ENCODE measurements around the gene C12orf56. TPM values are rescaled to one million over a fixed set of nuclear protein-coding genes. Genes with fewer than 3 reads are reported as not detected.
A peak's percentile ranks its signal among the peaks of the same experiment; 100 is the strongest.

C12orf56 gene
- total RNA-seq (not detected), polyA plus RNA-seq (ENCODE audit: insufficient read length in 6 of 6) (under 1 TPM in 5 of 6 donors, not detected in 1; 0.08 to 0.31 (median 0.20) TPM)
- long read RNA-seq, donor 1, result 0 reads
- long read RNA-seq, donor 2, partial matches to known transcripts, result 28 of 37 reads
- long read RNA-seq, donor 2, other reads (novel, unspliced or antisense), result 9 of 37 reads
- long read RNA-seq, donor 3, result 0 reads
- long read RNA-seq, donor 4, partial matches to known transcripts, result 0 of 1 reads
- long read RNA-seq, donor 4, other reads (novel, unspliced or antisense), result 0 of 1 reads
- long read RNA-seq, donor 5, result 0 reads
- long read RNA-seq, donor 6, result 0 reads
- long read RNA-seq, donor 7, result 0 reads
- long read RNA-seq, donor 8, result 0 reads
- long read RNA-seq, donor 9, result 0 reads
- long read RNA-seq, donor 10, result 0 reads
- long read RNA-seq, donor 11, result 0 reads
- long read RNA-seq, donor 12, result 0 reads

DNA sequence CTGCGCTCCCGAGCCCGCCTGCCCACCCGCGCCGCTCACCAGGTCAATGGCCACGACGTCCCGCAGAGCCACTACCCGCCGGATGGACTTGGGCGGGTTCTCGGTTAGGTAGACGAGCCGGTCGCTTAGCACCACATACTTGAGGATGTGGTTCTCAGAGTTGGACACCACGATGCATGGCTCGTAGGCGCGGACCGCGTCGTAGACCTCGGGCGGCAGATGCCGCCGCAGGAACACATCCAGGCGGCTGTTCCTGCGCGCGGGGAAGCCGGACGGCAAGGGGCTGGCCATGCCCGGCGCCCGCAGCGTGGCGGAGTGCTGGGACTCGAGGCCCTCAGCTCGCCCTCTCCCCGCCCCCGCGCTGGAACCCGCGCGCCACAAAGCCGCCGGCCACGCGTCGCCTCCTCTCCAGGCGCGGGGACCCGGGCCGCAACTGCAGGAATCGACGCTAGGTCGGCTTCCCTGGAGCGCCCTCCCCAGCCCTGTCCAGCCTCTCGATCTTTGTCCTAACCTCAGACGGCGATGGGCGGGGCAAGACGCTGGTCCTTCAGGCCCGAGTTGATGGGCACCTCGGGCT is at the start of gene C12orf56:
Gene C12orf56 (minus strand): TSS at position 484 of the 577 bp plus-strand sequence. CDS start 193 bp downstream, at position 291.
- intact Hi-C loops (cut with DNase I), result no loop called here
- H3K27ac ChIP-seq, result no peak within 1 kb of the TSS
- peaks cover 8 to 9% of the 10 kb centered on the region in 2 donors for H3K4me1 ChIP-seq
- peaks cover 14 to 34% of the 10 kb centered on the region in 2 donors for H3K27me3 ChIP-seq
- ATAC-seq, result peak; percentile 71
- peak in 2 of 4 donors; percentile 17 to 78 for DNase-seq
- H3K9me3 ChIP-seq, result no peaks in the 10 kb centered on the region
- no peak for TF ChIP-seq CTCF (IDR thresholded peaks at IDR 0.05)
- H3K36me3 ChIP-seq, result no peaks in the 10 kb centered on the region
- peak within 1 kb of the TSS; percentile 19 to 33 for H3K4me3 ChIP-seq

DNA sequence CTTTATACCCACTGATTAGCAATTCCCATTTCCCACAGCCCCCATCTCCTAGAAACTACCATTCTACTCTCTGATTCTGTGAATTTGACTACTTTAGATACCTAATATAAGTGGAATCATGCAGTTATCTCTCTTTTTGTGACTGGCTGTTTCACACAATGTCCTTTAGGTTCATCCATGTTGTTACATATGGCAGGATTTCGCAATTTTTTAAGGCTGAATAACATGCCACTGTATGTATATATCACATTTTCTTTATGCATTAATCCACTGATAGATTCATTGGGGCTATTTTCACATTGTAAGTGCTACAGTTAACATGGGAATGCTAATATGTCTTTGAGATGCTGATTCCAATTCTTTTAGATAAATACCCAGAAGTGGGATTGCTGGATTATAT is 49.5 kb upstream of the C12orf56 start:
- TF ChIP-seq CTCF (IDR thresholded peaks at IDR 0.05), result no peak
- intact Hi-C loops (cut with DNase I), result no loop called here
- no peaks in the 10 kb centered on the region for H3K27me3 ChIP-seq
- no peak overlapping the region for H3K4me3 ChIP-seq
- ATAC-seq, result no peak
- H3K27ac ChIP-seq, result no peak overlapping the region
- no peak for DNase-seq
- H3K36me3 ChIP-seq, result peaks cover 0 to 98% of the 10 kb centered on the region in 2 donors
- H3K4me1 ChIP-seq, result no peaks in the 10 kb centered on the region
- H3K9me3 ChIP-seq, result no peaks in the 10 kb centered on the region

DNA sequence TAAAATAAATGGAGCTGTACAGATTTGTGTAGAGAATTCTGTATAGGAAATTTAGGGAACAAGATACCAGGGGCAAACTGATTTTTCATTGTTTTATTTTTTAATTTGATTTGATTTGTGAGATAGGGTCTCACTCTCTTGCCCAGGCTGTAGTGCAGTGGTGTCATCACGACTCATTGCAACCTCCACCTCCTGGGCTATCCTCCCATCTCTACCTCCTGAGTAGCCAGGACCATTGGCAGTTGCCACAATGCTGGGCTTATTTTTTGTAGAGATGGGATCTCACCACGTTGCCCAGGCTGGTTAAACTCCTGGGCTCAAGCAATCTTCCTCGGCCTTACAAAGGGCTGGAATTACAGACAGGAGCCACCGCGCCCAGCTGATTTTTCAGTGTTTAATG is 43.4 kb upstream of the C12orf56 start:
- H3K4me1 ChIP-seq, result no peaks in the 10 kb centered on the region
- no peak overlapping the region for H3K27ac ChIP-seq
- H3K36me3 ChIP-seq, result peaks cover 4 to 98% of the 10 kb centered on the region in 2 donors
- no peak for TF ChIP-seq CTCF (IDR thresholded peaks at IDR 0.05)
- no peaks in the 10 kb centered on the region for H3K9me3 ChIP-seq
- ATAC-seq, result no peak
- H3K4me3 ChIP-seq, result no peak overlapping the region
- no peak for DNase-seq
- no peaks in the 10 kb centered on the region for H3K27me3 ChIP-seq
- intact Hi-C loops (cut with DNase I), result loop anchor here in 1 of 2 donors (10.0 kb wide), 1 partner anchor 51 kb away; no protein-coding TSS in a partner anchor

- intact Hi-C loops (cut with DNase I), result loop anchor here in 1 of 2 donors (10.0 kb wide), 1 partner anchor 53 kb away; no protein-coding TSS in a partner anchor
- no peaks in the 10 kb centered on the region for H3K4me1 ChIP-seq
- ATAC-seq (no peak), DNase-seq (no peak)
- no peak for TF ChIP-seq CTCF (IDR thresholded peaks at IDR 0.05)
- no peaks in the 10 kb centered on the region for H3K9me3 ChIP-seq
- H3K27ac ChIP-seq, result no peak overlapping the region
- no peak overlapping the region for H3K4me3 ChIP-seq
- no peaks in the 10 kb centered on the region for H3K27me3 ChIP-seq
- H3K36me3 ChIP-seq, result peaks cover 4 to 100% of the 10 kb centered on the region in 2 donors
Measured at GRCh38 chr12:64431791-64432190, 41.2 kb upstream of the C12orf56 start.

DNA sequence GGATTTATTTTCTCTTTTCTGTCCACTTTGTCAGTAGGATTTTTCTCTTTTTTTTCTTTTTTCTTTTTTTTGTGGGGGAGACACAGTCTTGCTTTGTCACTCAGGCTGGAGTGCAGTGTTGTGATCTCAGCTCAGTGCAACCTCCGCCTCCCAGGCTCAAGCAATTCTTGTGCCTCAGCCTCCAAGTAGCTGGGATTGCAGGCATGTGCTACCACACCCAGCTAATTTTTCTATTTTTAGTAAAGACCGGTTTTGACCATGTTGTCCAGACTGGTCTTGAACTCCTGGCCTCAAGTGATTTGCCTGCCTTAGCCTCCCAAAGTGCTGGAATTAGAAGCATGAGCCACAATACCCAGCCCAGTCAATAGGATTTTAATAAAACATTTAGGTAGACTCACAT is 40.3 kb upstream of the C12orf56 start:
- Histone ChIP-seq H3K27ac (no peak overlapping the region), H3K9me3 (no peaks in the 10 kb centered on the region), H3K4me3 (no peak overlapping the region), H3K4me1 (no peaks in the 10 kb centered on the region), H3K27me3 (no peaks in the 10 kb centered on the region), H3K36me3 (peaks cover 4 to 100% of the 10 kb centered on the region in 2 donors)
- no peak for DNase-seq
- intact Hi-C loops (cut with DNase I), result loop anchor here in 1 of 2 donors (10.0 kb wide), 1 partner anchor 54 kb away; no protein-coding TSS in a partner anchor
- no peak for TF ChIP-seq CTCF (IDR thresholded peaks at IDR 0.05)
- ATAC-seq, result no peak

Measured in left lung (tissue), 14 donors.